Measurements from ENCODE around the gene E4F1. TPM values are rescaled to one million over a fixed set of nuclear protein-coding genes. Genes with fewer than 3 reads are reported as not detected.

The E4F1 gene
- total and polyA plus RNA-seq, 10 of the 15 experiments (the other 5 are each of a cell fraction or from before 2014, with no cell fraction given): 0.23 to 36.5 (median 14.5) TPM

DNA sequence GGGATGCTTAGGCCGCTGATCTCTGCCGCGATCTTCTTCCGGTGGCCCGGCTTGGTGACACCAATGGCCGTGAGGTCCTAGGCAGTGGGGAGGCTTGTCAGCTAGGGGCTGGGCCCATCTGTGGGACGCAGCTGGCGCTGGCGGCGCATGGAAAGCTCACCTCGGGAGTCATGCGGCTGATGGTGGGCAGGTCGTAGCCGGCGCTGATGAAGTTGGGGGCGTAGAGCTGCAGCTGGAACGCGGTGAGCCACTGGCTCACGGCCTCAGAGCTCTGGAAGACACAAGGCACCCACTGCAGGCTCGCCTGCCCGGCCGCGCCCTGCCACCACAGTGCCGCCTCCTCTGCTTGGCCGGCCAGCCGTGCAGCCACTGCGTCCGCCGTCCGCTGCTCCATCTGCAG is 39.7 kb upstream of the E4F1 start (continued):
- TF ChIP-seq ZBTB40 (IDR thresholded peaks at IDR 0.05; ENCODE audit: borderline replicate concordance) (no peak), KLF5 (IDR thresholded peaks at IDR 0.05; ENCODE audit: partially characterized antibody) (no peak), JUNB (IDR thresholded peaks at IDR 0.05) (no peak), RUNX3 (IDR thresholded peaks at IDR 0.05; ENCODE audit: low read length) (no peak), YY1 (IDR thresholded peaks at IDR 0.05; ENCODE audit: low read depth, low read length) (no peak), ESRRA (IDR thresholded peaks at IDR 0.05; ENCODE audit: low read length) (no peak), GABPA (IDR thresholded peaks at IDR 0.05; ENCODE audit: low read depth) (no peak), IKZF1 (conservative IDR thresholded peaks at IDR 0.05) (no peak)
- TF ChIP-seq, protein P1, sequence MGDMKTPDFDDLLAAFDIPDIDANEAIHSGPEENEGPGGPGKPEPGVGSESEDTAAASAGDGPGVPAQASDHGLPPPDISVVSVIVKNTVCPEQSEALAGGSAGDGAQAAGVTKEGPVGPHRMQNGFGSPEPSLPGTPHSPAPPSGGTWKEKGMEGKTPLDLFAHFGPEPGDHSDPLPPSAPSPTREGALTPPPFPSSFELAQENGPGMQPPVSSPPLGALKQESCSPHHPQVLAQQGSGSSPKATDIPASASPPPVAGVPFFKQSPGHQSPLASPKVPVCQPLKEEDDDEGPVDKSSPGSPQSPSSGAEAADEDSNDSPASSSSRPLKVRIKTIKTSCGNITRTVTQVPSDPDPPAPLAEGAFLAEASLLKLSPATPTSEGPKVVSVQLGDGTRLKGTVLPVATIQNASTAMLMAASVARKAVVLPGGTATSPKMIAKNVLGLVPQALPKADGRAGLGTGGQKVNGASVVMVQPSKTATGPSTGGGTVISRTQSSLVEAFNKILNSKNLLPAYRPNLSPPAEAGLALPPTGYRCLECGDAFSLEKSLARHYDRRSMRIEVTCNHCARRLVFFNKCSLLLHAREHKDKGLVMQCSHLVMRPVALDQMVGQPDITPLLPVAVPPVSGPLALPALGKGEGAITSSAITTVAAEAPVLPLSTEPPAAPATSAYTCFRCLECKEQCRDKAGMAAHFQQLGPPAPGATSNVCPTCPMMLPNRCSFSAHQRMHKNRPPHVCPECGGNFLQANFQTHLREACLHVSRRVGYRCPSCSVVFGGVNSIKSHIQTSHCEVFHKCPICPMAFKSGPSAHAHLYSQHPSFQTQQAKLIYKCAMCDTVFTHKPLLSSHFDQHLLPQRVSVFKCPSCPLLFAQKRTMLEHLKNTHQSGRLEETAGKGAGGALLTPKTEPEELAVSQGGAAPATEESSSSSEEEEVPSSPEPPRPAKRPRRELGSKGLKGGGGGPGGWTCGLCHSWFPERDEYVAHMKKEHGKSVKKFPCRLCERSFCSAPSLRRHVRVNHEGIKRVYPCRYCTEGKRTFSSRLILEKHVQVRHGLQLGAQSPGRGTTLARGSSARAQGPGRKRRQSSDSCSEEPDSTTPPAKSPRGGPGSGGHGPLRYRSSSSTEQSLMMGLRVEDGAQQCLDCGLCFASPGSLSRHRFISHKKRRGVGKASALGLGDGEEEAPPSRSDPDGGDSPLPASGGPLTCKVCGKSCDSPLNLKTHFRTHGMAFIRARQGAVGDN (IDR thresholded peaks at IDR 0.05): no peak
